Measurements from ENCODE around the gene EXOC2. TPM values are rescaled to one million over a fixed set of nuclear protein-coding genes. Genes with fewer than 3 reads are reported as not detected.

Gene EXOC2
- total RNA-seq, 1 experiment from 2014 or later: 30.5 TPM

DNA sequence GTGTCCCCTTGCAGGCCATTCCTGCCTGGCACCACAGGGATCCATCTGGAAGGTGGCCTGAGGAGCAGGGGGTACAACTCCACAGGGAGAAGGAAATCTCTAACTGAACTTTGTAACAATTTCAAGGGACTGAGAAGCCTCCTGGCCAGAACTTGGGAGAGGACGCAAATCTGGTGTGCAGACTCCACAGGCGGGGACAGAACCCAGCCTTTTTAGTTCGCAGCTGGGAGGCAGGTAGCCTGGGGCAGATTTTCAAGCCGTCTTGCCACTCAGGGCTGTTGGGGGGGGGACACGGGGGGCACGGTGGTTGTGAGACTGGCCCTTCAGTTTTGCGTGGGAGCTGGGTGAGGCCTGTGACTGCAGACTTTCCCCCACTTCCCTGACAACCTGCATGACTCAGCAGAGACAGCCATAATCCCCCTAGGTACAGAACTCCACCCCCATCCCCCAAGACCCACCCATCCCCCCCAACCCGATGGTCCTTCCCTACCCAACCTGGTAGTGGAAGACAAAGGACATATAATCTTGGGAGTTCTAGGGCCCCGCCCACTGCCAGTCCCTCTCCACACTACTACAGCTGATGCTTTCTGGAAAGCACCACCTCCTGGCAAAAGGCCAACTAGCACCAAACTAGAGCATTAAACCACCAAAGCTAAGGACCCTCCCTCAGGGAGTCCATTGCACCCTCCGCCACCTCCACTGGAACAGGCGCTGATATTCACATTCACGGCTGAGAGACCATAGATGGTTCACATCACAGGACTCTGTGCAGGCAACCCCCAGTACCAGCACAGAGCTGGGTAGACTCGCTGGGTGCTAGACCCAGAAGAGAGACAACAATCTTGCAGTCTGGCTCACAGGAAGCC, 33.0 kb downstream of the EXOC2 start:
- no peak overlapping the region for H3K4me3 ChIP-seq (ENCODE audit: low read depth in 2 of 2, low read length in 2 of 2)
- peaks cover 8% of the 10 kb centered on the region for H3K4me1 ChIP-seq (ENCODE audit: control insufficient read depth, insufficient read depth, low read length)
- TF ChIP-seq POLR2AphosphoS5 (IDR thresholded peaks at IDR 0.05; ENCODE audit: low read depth, low read length) (no peak), TCF7L2 (IDR thresholded peaks at IDR 0.05; ENCODE audit: low read depth, low read length) (no peak), SIN3A (IDR thresholded peaks at IDR 0.05; ENCODE audit: borderline replicate concordance, insufficient read depth, low read depth, low read length) (no peak)
- CTCF ChIA-PET: no interaction called here
- ATAC-seq (no peak; the same call in 1 of the 2 replicates), DNase-seq (ENCODE audit: low read depth, low spot score) (no peak)
- no TSS peak for BruUV-seq (replicated peaks)
- POLR2A ChIA-PET: interaction anchor here (1.1 kb wide), 1 partner anchor 23 kb away, joined by 5 read pairs; no protein-coding TSS in a partner anchor
- no peak overlapping the region for H3K27ac ChIP-seq (ENCODE audit: low read length)
- intact Hi-C loops (cut with micrococcal nuclease; ENCODE audit: unreplicated experiment) (no loop called here), in situ Hi-C loops (cut with HindIII; ENCODE audit: low pct_unique_long_range_greater_than_20kb, low sequenced_read_pairs) (no loop called here)
- H3K27me3 ChIP-seq (ENCODE audit: control insufficient read depth, insufficient read depth, low read length): no peaks in the 10 kb centered on the region
- no peaks in the 10 kb centered on the region; the same call in 1 of the 2 replicates for H3K36me3 ChIP-seq (ENCODE audit: control insufficient read depth, insufficient read depth, low read length)
- no peaks in the 10 kb centered on the region for H3K9me3 ChIP-seq (ENCODE audit: control insufficient read depth, insufficient read depth, low read depth, low read length)

DNA sequence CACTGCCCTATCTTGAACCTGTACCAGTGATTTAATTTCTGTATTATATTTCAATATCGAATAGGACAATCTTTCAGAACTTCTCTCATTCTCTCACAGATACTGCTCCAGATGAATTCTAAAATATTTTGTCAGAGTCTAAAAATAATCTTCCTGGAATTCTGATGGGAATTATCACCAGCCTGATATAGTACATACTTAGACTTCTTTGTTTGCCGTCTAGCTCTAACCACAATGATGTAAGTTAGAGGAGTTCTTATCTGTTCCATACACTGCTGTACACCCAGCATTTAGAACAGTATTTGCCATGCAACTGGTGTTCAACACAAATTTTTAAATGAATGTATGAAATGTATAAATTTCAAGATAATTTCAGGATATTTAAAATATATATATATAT, 34.7 kb downstream of the EXOC2 start:
- POLR2A ChIA-PET: no interaction called here

More for the DNA sequence above, 34.7 kb downstream of the EXOC2 start:
- in situ Hi-C loops (cut with HindIII; ENCODE audit: low pct_unique_long_range_greater_than_20kb, low sequenced_read_pairs) (no loop called here), intact Hi-C loops (cut with micrococcal nuclease; ENCODE audit: unreplicated experiment) (no loop called here)
- H3K9me3 ChIP-seq (ENCODE audit: control insufficient read depth, insufficient read depth, low read depth, low read length): no peaks in the 10 kb centered on the region
- no peaks in the 10 kb centered on the region for H3K27me3 ChIP-seq (ENCODE audit: control insufficient read depth, insufficient read depth, low read length)
- H3K4me1 ChIP-seq (ENCODE audit: control insufficient read depth, insufficient read depth, low read length): peaks cover 8% of the 10 kb centered on the region
- TF ChIP-seq TCF7L2 (IDR thresholded peaks at IDR 0.05; ENCODE audit: low read depth, low read length): no peak
- no peak for TF ChIP-seq POLR2AphosphoS5 (IDR thresholded peaks at IDR 0.05; ENCODE audit: low read depth, low read length)
- TF ChIP-seq SIN3A (IDR thresholded peaks at IDR 0.05; ENCODE audit: borderline replicate concordance, insufficient read depth, low read depth, low read length): no peak
- TF ChIP-seq, protein P1, sequence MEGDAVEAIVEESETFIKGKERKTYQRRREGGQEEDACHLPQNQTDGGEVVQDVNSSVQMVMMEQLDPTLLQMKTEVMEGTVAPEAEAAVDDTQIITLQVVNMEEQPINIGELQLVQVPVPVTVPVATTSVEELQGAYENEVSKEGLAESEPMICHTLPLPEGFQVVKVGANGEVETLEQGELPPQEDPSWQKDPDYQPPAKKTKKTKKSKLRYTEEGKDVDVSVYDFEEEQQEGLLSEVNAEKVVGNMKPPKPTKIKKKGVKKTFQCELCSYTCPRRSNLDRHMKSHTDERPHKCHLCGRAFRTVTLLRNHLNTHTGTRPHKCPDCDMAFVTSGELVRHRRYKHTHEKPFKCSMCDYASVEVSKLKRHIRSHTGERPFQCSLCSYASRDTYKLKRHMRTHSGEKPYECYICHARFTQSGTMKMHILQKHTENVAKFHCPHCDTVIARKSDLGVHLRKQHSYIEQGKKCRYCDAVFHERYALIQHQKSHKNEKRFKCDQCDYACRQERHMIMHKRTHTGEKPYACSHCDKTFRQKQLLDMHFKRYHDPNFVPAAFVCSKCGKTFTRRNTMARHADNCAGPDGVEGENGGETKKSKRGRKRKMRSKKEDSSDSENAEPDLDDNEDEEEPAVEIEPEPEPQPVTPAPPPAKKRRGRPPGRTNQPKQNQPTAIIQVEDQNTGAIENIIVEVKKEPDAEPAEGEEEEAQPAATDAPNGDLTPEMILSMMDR (IDR thresholded peaks at IDR 0.05): no peak
- TF ChIP-seq, protein P2, sequence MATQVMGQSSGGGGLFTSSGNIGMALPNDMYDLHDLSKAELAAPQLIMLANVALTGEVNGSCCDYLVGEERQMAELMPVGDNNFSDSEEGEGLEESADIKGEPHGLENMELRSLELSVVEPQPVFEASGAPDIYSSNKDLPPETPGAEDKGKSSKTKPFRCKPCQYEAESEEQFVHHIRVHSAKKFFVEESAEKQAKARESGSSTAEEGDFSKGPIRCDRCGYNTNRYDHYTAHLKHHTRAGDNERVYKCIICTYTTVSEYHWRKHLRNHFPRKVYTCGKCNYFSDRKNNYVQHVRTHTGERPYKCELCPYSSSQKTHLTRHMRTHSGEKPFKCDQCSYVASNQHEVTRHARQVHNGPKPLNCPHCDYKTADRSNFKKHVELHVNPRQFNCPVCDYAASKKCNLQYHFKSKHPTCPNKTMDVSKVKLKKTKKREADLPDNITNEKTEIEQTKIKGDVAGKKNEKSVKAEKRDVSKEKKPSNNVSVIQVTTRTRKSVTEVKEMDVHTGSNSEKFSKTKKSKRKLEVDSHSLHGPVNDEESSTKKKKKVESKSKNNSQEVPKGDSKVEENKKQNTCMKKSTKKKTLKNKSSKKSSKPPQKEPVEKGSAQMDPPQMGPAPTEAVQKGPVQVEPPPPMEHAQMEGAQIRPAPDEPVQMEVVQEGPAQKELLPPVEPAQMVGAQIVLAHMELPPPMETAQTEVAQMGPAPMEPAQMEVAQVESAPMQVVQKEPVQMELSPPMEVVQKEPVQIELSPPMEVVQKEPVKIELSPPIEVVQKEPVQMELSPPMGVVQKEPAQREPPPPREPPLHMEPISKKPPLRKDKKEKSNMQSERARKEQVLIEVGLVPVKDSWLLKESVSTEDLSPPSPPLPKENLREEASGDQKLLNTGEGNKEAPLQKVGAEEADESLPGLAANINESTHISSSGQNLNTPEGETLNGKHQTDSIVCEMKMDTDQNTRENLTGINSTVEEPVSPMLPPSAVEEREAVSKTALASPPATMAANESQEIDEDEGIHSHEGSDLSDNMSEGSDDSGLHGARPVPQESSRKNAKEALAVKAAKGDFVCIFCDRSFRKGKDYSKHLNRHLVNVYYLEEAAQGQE (IDR thresholded peaks at IDR 0.05; ENCODE audit: insufficient read depth in 1 of 2, low read depth in 2 of 2, low read length in 1 of 2): no peak
- BruUV-seq (replicated peaks): no TSS peak
- DNase-seq (ENCODE audit: low read depth, low spot score): no peak
- no peaks in the 10 kb centered on the region; the same call in 1 of the 2 replicates for H3K36me3 ChIP-seq (ENCODE audit: control insufficient read depth, insufficient read depth, low read length)
- no peak for ATAC-seq
- H3K4me3 ChIP-seq (ENCODE audit: low read depth in 2 of 2, low read length in 2 of 2): no peak overlapping the region
- CTCF ChIA-PET: no interaction called here
- no peak overlapping the region for H3K27ac ChIP-seq (ENCODE audit: low read length)

Data from Panc1 (cell line).